ENCODE results near the gene AMT.
A peak's percentile ranks its signal among the peaks of the same experiment; 100 is the strongest.
"Not testable (repeated sequence)": the region's sequence is repeated elsewhere in the genome, so short reads cannot be mapped to it uniquely, and the experiment has no call there.

Gene AMT

GRCh38 chr3:49424816-49425215 is 2.5 kb upstream of the AMT start:
- no peak for DNase-seq (ENCODE audit: low read depth)

GRCh38 chr3:49421890-49422378 is 339 bp downstream of the AMT start:
- no peak for DNase-seq (ENCODE audit: low read depth)

GRCh38 chr3:49417516-49418120 is 4.7 kb downstream of the AMT start:
- DNase-seq (ENCODE audit: low read depth) = no peak

GRCh38 chr3:49416867-49417266 is 5.4 kb downstream of the AMT start:
- no peak for DNase-seq (ENCODE audit: low read depth)

- DNase-seq (ENCODE audit: low read depth) = no peak
Observed at GRCh38 chr3:49415931-49416601, 6.2 kb downstream of the AMT start.

GRCh38 chr3:49414753-49415152 is 7.5 kb downstream of the AMT start:
- no peak for DNase-seq (ENCODE audit: low read depth)

DNA sequence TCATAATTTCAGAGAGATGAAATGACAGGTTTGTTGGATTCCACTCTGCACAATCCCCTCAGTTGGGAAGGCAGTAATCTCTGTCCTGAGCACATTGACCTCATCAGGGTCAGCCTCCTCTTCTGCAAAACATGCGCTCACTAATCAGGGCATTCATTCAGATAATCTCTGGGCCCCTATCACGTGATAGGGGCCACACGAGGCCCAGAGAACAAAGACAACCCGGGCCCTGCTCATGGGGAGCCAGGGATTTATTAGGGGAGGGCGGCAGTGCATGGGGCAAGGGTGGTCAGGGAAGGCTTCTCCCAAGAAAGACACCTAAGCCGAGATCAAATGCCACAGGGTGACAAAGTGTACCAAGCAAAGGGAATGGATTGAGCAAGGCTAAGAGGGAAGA is 8.9 kb downstream of the AMT start:
- DNase-seq (ENCODE audit: low read depth) = no peak

- no peak for DNase-seq (ENCODE audit: low read depth)
Observed at GRCh38 chr3:49412632-49413337, 9.5 kb downstream of the AMT start.

GRCh38 chr3:49411968-49412631 is 10.2 kb downstream of the AMT start, which contains the start of the genes RHOA and TCTA:
RHOA (minus strand) TSS chr3:49411976; CDS start chr3:49375589, 36,387 bp downstream.
TCTA (plus strand) TSS chr3:49412423; CDS start chr3:49412427, 4 bp downstream.
- peak; percentile 99 for DNase-seq (ENCODE audit: low read depth)

GRCh38 chr3:49411535-49411967 is 10.7 kb downstream of the AMT start:
- DNase-seq (ENCODE audit: low read depth) = no peak

- DNase-seq (ENCODE audit: low read depth) = no peak
Observed at GRCh38 chr3:49410846-49411534, 11.3 kb downstream of the AMT start.

- no peak for DNase-seq (ENCODE audit: low read depth)
Observed at GRCh38 chr3:49410066-49410845, 12.0 kb downstream of the AMT start.

- no peak for DNase-seq (ENCODE audit: low read depth)
Observed at GRCh38 chr3:49406571-49407565, 15.4 kb downstream of the AMT start.

DNA sequence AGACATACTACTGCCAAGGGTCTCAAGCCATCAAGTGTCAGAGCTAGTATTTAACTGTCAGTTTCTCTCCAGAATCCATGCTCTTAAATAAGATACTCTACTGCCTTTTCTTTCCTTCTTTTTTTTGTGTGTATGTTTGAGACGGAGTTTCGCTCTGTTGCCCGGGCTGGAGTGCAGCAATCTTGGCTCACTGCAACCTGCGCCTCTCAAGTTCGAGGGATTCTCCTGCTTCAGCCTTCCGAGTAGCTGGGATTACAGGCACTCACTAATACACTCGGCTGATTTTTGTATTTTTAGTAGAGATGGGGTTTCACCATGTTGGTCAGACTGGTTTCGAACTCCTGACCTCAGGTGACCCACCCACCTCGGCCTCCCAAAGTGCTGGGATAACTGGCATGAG is 16.7 kb downstream of the AMT start:
- DNase-seq (ENCODE audit: low read depth) = not testable (repeated sequence)

DNA sequence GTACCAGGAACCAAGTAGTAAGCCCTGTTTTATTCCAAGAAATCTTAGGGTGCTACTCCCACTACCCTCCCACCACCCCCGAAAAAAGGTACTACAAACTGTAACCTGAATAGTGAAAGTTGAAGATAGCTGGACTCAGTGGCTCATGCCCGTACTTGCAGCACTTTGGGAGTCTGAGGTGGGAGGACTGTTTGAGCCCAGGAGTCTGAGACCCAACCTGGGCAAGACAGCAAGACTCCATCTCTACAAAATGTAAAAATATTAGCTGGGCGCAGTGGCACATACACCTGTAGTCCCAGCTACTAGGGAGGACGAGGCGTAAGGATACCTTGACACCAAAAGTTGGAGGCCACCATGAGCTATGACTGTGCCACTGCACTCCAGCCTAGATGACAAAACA is 18.4 kb downstream of the AMT start:
- no peak for DNase-seq (ENCODE audit: low read depth)

DNA sequence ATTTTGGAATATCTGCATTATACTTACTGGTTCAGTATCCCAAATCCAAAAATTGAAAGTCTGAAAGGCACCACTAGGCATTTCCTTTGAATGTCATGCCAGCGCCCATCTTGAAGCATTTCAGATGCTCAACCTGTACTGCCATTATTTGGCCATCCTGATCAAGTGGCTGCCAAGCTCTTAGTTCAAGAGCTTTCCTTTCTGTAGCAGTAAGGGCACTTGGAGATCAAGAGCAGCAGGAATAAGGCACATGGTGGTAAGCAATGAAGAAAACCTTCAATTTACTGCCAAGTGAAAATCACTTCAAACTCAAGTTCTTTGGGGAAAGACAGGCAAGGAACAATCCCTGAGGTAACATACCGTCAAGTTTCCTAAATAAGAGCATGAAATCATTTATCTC is 20.5 kb downstream of the AMT start:
- DNase-seq (ENCODE audit: low read depth) = no peak

DNA sequence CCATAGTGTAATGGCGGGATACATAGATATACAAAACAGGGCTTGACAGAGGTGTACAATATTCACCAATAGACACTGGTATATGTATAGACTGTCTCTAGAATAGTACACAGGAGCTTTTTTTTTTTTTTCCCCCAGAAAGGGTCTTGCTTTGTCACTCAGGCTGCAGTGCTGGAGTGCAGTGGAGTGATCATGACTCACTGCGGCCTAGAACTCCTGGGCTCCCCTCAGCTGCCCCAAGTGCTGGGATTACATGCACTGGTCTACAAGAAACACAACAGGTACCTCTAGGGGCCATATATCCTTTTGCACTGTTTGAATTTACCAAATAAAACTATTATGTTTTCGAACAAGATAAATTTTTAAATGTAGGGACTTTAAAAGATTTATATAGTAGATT is 22.8 kb downstream of the AMT start:
- DNase-seq (ENCODE audit: low read depth) = no peak

DNA sequence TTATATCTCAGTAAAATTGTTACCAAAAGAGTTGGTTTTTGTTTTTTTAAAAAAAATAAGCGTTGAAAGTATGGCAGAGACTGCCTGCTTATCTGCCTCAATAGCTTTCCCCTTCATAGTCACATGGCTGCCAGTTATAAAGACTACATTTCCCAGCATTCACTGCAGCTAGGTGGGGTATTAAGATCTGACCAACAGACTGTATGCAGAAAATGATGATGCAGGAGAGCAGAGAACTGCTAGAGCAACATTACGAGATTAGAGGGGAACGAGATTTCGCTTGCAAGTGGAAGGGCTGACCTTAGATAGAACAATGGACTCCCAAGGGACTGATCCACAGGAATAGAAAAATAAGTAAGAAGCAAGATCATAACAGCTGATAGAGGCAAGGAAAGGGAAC is 24.8 kb downstream of the AMT start:
- no peak for DNase-seq (ENCODE audit: low read depth)

DNA sequence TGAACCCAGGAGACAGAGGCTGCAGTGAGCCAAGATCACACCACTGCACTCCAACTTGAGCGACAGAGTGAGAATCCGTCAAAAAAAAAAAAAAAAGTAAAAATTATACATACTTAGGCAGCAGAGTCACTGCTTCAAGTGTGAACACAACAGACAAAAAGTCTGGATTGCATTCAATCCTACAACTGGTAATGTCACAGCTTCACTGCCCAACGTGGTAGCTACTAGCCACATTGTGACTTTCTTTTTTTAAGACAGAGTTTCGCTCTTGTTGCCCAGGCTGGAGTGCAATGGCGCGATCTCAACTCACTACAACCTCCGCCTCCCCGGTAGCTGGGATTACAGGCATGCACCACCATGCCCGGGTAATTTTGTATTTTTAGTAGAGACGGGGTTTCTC is 31.0 kb downstream of the AMT start:
- DNase-seq (ENCODE audit: low read depth) = not testable (repeated sequence)

DNA sequence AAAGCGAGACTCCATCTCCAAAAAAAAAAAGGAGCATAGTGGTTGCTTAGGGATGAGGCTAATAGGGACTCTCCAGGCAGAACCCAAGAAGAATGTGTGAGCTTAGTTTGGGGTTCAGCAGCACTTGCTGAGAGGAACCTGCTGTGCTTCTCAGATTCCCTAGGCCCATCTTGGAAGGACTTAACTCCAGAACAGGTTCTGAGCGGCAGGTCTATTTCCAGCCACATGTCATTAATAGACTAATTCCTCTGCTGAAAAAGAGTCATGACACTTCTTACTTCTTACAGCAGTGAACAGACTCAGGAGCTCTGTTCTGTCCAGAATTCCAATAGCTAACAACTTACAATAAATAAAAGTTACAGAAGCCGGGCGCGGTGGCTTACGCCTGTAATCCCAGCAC is 33.0 kb downstream of the AMT start:
- DNase-seq (ENCODE audit: low read depth) = no peak

All from GM04503 (cell line).